GM18861 (cell line): ENCODE results near the gene AMZ2.

ENCODE experiments used
- ATAC-seq: cut with Tn5 transposase; IDR thresholded peaks from one replicate; pipeline ENCODE4 v1.9.1; 2021; ENCODE audit not compliant: unreplicated experiment

Gene AMZ2

GRCh38 chr17:68290268-68290954 is 42.6 kb downstream of the AMZ2 start:
- no peak for ATAC-seq

GRCh38 chr17:68290955-68291835 is 43.4 kb downstream of the AMZ2 start, which contains the start of the genes ARSG and SLC16A6:
Gene ARSG (plus strand): TSS chr17:68291495. CDS start chr17:68307494, 15,999 bp downstream.
Gene SLC16A6 (minus strand): TSS chr17:68291127. CDS start chr17:68278320, 12,807 bp downstream.
- ATAC-seq = peak; percentile 44

- peak; percentile 41 for ATAC-seq
Measured at GRCh38 chr17:68291836-68292688, 44.2 kb downstream of the AMZ2 start.

- no peak for ATAC-seq
Measured at GRCh38 chr17:68292689-68293040, 44.8 kb downstream of the AMZ2 start.

GRCh38 chr17:68293490-68294195 is 45.8 kb downstream of the AMZ2 start:
- ATAC-seq = no peak

- ATAC-seq = no peak
Measured at GRCh38 chr17:68294196-68294555, 46.3 kb downstream of the AMZ2 start.

- no peak for ATAC-seq
Measured at GRCh38 chr17:68294617-68295016, 46.8 kb downstream of the AMZ2 start.

- no peak for ATAC-seq
Measured at GRCh38 chr17:68295086-68295485, 47.2 kb downstream of the AMZ2 start.

GRCh38 chr17:68296217-68297191 is 48.7 kb downstream of the AMZ2 start:
- no peak for ATAC-seq

GRCh38 chr17:68297195-68297594 is 49.4 kb downstream of the AMZ2 start:
- no peak for ATAC-seq

GRCh38 chr17:68298601-68299000 is 50.8 kb downstream of the AMZ2 start:
- ATAC-seq = no peak

GRCh38 chr17:68299817-68300216 is 52.0 kb downstream of the AMZ2 start:
- ATAC-seq = no peak

GRCh38 chr17:68301438-68301959 is 53.7 kb downstream of the AMZ2 start:
- ATAC-seq = no peak

GRCh38 chr17:68302066-68302564 is 54.3 kb downstream of the AMZ2 start:
- no peak for ATAC-seq

- ATAC-seq = no peak
Measured at GRCh38 chr17:68302666-68303065, 54.8 kb downstream of the AMZ2 start.

- no peak for ATAC-seq
Measured at GRCh38 chr17:68304706-68305105, 56.9 kb downstream of the AMZ2 start.

- ATAC-seq = no peak
Measured at GRCh38 chr17:68305142-68305541, 57.3 kb downstream of the AMZ2 start.
